ENCODE data around the gene PARD3.

DNA sequence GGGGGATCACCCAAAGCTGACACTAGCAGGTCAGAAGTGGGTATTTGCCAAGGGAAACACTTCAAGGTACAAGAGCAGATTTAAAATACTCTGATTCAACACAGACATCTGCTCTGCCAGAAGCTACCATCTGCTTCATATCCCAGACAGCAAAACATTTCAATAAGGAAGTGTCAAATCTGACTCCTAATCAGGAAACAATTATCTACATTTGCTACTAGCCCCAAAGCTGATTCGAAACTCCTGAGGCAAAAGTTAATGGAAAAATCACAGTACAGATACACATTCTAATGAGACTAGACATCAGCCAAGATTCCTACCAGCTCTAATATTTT lies 48.9 kb downstream of the PARD3 start:
- TF ChIP-seq, protein P1, sequence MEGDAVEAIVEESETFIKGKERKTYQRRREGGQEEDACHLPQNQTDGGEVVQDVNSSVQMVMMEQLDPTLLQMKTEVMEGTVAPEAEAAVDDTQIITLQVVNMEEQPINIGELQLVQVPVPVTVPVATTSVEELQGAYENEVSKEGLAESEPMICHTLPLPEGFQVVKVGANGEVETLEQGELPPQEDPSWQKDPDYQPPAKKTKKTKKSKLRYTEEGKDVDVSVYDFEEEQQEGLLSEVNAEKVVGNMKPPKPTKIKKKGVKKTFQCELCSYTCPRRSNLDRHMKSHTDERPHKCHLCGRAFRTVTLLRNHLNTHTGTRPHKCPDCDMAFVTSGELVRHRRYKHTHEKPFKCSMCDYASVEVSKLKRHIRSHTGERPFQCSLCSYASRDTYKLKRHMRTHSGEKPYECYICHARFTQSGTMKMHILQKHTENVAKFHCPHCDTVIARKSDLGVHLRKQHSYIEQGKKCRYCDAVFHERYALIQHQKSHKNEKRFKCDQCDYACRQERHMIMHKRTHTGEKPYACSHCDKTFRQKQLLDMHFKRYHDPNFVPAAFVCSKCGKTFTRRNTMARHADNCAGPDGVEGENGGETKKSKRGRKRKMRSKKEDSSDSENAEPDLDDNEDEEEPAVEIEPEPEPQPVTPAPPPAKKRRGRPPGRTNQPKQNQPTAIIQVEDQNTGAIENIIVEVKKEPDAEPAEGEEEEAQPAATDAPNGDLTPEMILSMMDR (conservative IDR thresholded peaks at IDR 0.05; ENCODE audit: low read depth, low read length): no peak
- TF ChIP-seq EZH2 (IDR thresholded peaks at IDR 0.05; ENCODE audit: low read length, unreplicated experiment): no peak
